K562 (cell line): ENCODE results near the gene SHISA9.

ENCODE experiments used
- CTCF ChIP-seq, 3 experiments: IDR thresholded peaks in 2 of 3; conservative IDR thresholded peaks in 1 of 3; 2 replicates each; pipeline ENCODE4 v1.5.1; 2011 to 2012; ENCODE audit warnings: low read length in 3 of 3, mild to moderate bottlenecking in 3 of 3, control low read depth in 2 of 3, improper control_type of control experiment in 1 of 3, inconsistent platforms in 1 of 3, low read depth in 1 of 3, mixed read lengths in 1 of 3, moderate library complexity in 1 of 3; ENCODE audit not compliant: insufficient read depth in 2 of 3
- E2F4 ChIP-seq: sonication (generic); formaldehyde crosslinking; IDR thresholded peaks from 2 replicates; pipeline ENCODE4 v1.8.0; 2022; ENCODE audit warnings: mild to moderate bottlenecking, low read depth, missing genetic modification reagents
- POLR2AphosphoS5 ChIP-seq: IDR thresholded peaks from 2 replicates; pipeline ENCODE4 v1.6.1; 2011; ENCODE audit warnings: mild to moderate bottlenecking, low read depth, low read length, moderate library complexity; ENCODE audit not compliant: control insufficient read depth, insufficient read depth
- ZFP91 ChIP-seq: sonication (generic); formaldehyde crosslinking; IDR thresholded peaks from 2 replicates; pipeline ENCODE4 v1.8.0; 2022; ENCODE audit warnings: mild to moderate bottlenecking, missing genetic modification reagents
- ZKSCAN8 ChIP-seq: fragments of 200-800 bp; sonication (Bioruptor generic); IDR thresholded peaks from 2 replicates; pipeline ENCODE4 v1.6.1; 2016; ENCODE audit warnings: missing genetic modification characterization, missing compliant biosample characterization
- ZNF134 ChIP-seq: fragments of 250-450 bp; sonication (Bioruptor Pico); conservative IDR thresholded peaks from 2 replicates; pipeline ENCODE4 v1.4.0; 2020
- ZNF436 ChIP-seq: fragments of 250-450, 450-650 bp; sonication (Bioruptor Pico); formaldehyde crosslinking; IDR thresholded peaks from 2 replicates; pipeline ENCODE4 v1.7.0; 2020; ENCODE audit warnings: mild to moderate bottlenecking

GRCh38 chr16:13055480-13055879 is 154.1 kb downstream of the SHISA9 start:
- no peak for TF ChIP-seq CTCF (IDR thresholded peaks at IDR 0.05 in 2 of 3, conservative IDR thresholded peaks at IDR 0.05 in 1 of 3; ENCODE audit: insufficient read depth in 2 of 3, low read depth in 1 of 3, low read length in 3 of 3)
- TF ChIP-seq POLR2AphosphoS5 = no peak
- TF ChIP-seq ZNF134 (CRISPR knock-in tag) = no peak
- no peak for TF ChIP-seq ZFP91 (CRISPR knock-in tag)
- TF ChIP-seq E2F4 (CRISPR knock-in tag) = no peak
- no peak for TF ChIP-seq ZNF436 (CRISPR knock-in tag)
- no peak for TF ChIP-seq ZKSCAN8 (CRISPR knock-in tag)
